ACHN (cell line): ENCODE results near the gene RAB3C.
"Not testable (repeated sequence)": the region's sequence is repeated elsewhere in the genome, so short reads cannot be mapped to it uniquely, and the experiment has no call there.

ENCODE experiments used
- DNase-seq: peaks from one replicate; pipeline ENCODE4 v3.0.0-alpha.2; 2015
- in situ Hi-C: cut with HindIII; loops from 2 replicates; pipeline ENCODE4 v1.10.0; 2017; ENCODE audit warnings: low sequenced_read_pairs, low pct_ligation_motif_present, low pct_unique_long_range_greater_than_20kb

The RAB3C gene

DNA sequence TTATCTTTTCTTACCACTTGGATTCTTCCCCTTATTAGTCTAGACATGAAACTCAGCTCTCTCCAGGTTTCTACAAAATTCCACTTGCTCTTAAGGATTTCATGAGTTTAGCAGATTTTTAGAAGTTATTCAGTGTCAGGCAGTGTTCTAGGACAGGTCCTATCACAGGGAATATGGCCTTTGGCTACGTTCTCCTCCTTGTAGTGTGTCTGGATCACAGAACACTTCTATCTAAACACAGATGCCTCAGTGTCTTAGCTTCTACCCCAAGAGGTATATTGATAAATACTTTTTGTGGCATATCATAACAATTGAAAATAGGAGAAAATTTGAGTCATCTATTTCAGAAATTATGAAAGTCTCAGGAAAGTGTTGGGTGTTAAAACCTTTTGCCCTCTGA lies 15.6 kb downstream of the RAB3C start:
- in situ Hi-C loops = no loop called here

DNA sequence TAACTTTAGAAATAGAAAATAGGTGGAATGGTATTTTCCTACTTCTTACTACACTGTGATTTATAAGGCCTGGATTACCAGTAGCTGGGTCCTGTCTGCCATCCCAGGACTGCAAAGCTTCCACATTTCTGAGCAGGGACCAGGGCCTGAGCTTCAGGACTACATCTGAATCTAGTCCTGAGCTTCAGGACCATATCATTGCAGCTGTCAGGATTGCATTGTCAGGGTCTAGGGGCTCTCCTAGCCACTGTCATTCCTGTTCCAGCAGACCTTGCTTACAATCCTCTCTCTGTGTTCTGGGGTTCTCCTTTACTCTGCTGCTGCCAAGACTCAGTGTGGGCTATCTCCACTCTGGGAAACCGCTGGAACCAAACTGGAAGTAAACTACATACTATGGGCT lies 16.3 kb downstream of the RAB3C start:
- in situ Hi-C loops = no loop called here
- no peak for DNase-seq

More for the DNA sequence above, 15.6 kb downstream of the RAB3C start:
- no peak for DNase-seq

DNA sequence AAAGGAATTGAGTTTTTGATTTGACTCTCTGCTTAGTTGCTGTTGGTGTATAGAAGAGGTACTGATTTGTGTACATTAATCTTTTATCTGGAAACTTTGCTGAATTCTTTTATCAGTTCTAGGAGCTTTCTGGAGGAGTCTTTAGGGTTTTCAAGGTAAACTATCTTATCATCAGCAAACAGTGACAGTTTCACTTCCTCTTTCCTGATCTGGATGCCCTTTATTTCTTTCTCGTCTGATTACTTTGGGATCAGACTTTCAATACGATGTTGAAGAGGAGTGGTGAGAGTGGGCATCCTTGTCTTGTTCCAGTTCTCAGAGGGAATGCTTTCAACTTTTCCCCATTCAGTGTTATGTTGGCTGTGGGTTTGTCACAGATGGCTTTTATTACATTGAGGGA lies 17.7 kb downstream of the RAB3C start:
- in situ Hi-C loops, DNase-seq: not testable (repeated sequence)

DNA sequence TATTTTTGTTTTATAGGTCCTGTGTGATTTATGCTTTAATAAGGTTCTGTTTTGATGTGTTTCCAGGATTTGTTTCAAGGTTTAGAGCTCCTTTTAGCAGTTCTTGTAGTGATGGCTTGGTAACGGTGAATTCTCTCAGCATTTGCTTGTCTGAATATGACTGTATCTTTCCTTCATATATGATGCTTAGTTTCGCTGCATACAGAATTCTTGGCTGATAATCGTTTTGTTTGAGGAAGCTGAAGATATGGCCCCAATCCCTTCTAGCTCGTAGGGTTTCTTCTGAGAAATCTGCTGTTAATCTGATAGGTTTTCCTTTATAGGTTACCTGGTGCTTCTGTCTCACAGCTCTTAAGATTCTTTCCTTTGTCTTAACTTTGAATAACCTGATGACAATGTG lies 20.0 kb downstream of the RAB3C start:
- DNase-seq, in situ Hi-C loops: not testable (repeated sequence)

DNA sequence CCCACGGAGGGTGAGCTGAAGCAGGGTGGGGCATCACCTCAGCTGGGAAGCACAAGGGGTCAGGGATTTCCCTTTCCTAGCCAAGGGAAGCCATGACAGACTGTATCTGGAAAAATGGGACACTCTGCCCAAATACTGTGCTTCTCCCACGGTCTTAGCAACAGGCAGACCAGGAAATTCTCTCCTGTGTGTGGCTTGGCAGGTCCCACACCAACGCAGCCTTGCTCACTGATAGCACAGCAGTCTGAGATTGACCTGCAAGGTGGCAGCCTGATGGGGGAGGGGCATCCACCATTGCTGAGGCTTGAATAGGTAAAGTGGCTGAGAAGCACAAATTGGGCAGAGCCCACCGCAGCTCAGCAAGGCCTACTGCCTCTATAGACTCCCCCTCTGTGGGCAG lies 23.2 kb downstream of the RAB3C start:
- in situ Hi-C loops = no loop called here

DNA sequence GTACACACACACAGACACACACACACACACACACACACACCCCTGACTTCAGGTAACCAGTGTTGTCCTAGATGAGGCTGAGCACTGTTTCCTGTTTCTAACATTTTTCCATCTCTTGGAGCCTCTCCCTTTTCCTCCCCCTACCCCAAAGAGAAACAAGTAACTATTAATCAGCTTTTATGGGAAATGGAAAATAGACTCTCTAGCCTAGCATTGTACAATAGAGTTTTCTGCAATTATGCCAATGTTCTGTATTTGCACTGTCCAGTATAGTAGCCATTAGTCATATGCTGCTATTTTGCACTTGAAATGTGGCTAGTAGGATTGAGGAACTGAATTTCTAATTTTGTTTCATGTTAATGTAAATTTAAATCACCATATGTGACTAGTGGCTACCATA lies 33.1 kb downstream of the RAB3C start:
- DNase-seq = no peak
- in situ Hi-C loops = no loop called here

More for the DNA sequence above, 23.2 kb downstream of the RAB3C start:
- no peak for DNase-seq

DNA sequence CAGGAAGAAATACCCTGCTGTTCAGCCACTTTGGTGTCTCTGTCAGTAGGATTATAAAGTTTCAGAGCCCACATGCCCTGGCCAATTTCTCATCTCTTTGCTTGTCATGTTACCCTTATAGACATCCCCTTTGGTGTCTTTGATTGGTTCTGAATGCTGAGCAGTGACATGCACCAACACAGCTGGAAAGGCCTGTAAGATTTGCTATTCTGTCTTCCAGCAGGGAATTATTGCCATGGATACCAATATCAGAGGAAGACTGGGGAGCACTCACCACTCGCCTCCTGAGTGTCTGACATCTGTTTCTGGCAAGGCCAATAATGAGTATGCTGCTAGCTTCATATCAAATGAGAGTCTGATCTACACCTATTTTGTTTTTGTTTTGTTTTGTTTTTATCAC lies 34.4 kb downstream of the RAB3C start:
- in situ Hi-C loops = no loop called here

DNA sequence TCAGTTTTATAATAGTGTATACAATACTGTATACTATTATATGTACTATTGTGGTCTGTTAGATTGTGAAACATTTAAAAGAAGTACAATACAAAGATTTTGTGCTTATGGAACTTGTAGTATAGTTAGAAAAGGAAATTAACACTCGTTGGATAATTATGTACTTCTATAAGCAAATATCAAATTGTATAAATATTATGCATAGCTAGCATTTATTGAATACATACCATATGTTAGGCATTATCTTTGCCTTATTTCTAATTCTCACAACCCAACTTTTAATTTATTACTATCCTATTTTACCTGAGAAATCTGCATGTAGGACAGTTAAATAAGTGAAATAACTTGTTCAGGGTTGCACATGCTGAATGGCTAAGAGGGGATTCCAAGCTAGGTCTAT lies 37.5 kb downstream of the RAB3C start:
- in situ Hi-C loops = no loop called here
- no peak for DNase-seq

More for the DNA sequence above, 34.4 kb downstream of the RAB3C start:
- DNase-seq = no peak

DNA sequence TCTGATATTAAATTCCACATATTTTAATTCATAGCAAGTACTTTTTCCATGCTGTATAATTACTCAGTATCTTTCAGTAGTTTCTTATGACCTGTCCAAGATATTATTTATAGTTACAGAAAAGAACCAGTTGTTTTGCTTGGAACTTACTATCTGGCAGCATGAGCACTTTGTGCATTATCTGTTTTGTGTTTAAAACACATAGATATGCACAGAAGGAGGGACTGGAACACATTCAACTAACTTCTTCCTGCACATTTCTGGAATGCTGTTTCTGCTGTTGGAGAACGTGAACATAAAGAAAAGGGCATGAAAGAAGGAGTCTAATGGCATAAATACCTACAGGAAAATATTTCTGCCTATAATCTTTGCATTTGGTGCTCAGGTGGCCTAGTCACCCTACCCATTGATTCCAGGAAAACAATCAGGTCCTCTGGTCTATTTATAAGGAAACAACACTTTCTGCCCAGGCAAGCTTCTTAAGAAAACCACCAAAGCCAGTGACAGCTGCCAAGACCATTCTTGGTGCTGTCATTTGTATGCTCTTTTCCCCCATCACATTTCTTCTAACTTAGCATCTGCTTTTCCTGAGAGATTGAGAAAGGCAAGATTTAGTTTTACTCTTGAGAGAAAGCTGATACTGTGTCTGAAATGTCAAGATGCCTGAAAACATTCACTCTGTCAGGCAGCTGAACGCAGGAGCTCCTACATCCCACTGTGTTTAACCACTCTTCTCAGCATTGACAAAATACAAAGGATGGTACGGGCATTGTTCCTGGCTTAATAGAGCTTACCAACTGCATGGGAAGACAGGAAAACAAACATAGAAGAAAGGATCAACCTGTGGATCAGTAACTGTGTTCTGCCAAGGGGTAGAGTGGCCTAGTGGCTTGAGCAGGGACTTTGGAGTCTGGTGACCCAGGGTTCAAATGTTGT lies 40.3 kb downstream of the RAB3C start:
- in situ Hi-C loops = no loop called here
- DNase-seq = no peak

DNA sequence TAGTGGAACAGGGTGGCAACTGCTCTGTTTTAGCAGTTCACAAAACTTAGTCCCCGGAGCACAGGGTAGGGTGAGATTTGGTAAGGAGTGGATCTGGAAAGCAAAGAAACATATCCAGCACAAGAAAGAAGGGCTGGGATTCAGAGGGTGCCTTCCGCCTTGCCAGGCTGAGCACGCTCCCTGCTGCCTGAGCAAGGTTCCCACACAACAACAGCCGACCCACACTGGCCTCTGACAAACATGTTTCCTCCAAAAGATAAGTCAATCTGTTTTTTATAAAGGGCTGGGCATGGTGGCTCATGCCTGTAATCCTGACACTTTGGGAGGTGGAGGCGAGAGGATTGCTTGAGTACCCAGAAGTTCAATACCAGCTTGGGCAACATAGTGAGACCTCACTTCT lies 45.8 kb downstream of the RAB3C start:
- no peak for DNase-seq
- in situ Hi-C loops = no loop called here

DNA sequence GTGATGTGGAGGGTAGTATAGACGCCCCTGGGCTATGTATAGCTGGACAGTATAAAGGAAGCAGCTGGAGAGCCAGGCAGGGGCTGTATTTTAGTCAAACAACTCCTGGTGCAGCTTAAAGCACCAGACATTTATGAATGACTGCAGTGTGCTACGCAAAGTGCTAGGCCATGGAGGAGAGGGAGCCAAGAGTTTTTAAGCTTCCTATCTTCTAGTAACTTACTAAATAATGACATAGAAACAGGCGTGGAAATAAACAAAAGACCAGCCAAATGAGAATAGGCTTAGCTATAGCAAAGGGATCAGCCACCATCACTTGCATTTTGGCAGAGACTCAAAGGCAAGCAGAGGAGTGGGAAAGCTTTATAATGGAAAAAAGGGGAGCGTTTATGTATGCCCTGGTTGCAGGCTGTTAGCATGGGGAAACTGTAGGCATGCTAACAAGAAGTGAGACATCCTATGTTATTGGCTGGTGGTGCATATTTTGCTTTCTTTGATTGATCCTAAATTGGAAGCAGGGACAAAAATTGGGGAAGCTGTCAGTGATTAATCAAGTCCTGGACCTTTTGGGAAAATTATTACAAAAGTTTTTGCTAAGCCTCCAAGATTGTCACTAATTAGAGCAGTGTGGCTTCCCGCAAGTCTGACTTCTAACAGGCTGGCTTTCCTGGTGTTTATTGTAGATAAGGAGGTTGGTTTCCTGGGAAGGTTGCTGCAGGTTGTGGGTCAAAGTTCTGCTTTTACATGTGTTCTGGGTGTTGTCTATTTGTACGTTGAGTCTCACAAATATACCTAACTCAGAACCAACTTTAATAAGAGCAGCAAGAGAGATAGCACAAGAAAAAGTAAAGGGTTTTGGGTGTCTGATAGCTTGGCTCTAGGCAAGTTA lies 46.6 kb downstream of the RAB3C start:
- no peak for DNase-seq
- in situ Hi-C loops = no loop called here

DNA sequence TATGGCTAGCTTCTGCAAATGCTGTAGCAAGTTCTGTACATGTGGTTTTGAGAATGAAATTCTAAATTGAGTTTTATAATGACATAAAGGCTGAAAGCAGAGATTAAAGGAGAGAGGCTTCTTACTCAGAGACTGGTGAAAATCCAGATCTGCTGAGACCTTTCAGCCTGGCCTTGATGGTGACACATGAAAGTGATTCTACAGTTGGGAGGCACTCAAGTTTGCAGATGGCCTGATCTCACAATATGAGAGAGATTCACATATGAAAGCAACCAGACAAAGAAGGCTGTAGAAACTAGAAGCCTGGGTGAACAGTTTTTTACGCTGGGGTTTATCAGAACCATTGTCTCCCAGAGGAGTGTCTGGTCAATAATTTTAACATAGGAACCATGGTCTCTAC lies 49.0 kb downstream of the RAB3C start:
- in situ Hi-C loops = no loop called here
- no peak for DNase-seq

DNA sequence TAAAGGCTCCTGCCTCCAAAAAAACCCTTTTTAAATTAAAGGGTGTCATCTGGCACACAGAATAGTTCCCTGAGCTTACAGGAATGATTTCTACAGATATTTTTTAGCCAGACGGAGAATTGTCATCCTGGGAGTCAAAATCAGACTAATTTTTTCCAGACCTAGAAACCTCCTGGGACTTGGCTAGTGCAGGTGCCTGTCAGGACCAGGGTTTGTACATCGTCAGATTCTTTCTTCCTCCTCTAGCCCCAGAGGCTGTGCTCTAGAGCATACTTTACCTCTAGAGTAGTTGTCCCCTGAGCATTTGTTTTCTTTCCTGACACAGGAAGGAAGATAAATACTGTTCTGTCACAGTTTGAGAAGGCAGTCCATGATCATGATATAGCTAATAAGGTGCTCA lies 52.5 kb downstream of the RAB3C start:
- DNase-seq = no peak
- in situ Hi-C loops = no loop called here

DNA sequence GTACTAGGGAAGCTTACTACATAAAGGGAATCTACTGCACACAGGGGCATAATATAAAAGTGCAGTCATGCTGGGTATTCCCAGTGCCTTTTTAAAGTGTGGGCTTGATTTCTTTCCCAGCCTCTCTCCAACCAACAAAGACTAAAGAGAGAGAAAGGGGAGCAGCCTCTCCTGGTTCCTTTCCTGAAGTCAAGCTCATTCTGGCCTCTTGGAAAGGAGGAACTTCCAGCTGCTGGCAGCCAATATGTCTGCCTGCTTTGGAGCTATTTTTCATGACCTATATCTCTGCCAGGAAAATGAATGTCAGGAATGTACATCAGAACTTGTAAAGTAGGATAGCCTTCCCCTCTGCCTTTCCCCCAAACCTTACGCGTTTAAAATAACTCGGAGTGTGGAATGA lies 57.1 kb downstream of the RAB3C start:
- in situ Hi-C loops = no loop called here
- DNase-seq = no peak

DNA sequence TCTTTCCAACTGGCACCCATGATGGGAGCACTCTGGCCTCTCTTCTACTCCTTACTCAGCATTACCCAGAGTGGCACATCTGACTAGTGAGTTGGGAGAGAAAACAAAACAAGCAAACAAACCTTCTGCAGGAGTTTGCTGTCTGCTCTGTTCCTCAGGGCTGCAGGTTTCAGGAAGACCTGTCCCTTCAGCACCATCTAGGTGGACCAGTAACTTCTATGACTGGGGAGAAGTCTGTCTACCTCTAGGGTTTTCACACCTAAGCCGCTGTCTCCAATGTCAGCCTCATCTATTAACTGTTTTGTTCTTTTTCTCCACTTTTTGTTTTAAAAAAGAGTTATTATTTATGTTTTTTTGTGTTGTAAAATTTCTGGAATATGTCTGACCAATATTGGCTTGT lies 58.7 kb downstream of the RAB3C start:
- no peak for DNase-seq
- in situ Hi-C loops = no loop called here

DNA sequence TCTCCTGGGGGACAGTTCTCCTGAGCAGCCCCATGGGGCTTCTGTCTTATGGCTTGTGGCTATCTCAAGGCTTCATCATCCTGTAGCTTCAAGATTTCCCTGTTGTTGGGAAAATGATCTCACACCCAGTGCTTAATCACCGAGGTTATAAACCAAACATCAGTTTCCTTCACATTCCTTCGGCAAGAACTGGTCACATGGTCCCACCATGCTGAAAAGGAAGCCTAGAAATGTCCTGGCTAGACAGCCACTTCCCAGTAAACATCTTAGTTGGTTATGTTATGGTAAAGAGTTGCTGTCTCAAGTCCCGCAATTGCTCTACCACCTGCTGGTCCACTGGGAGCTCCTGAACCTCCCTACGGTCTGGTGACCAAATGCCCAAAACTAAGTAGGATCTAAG lies 66.0 kb downstream of the RAB3C start:
- no peak for DNase-seq
- in situ Hi-C loops = no loop called here

DNA sequence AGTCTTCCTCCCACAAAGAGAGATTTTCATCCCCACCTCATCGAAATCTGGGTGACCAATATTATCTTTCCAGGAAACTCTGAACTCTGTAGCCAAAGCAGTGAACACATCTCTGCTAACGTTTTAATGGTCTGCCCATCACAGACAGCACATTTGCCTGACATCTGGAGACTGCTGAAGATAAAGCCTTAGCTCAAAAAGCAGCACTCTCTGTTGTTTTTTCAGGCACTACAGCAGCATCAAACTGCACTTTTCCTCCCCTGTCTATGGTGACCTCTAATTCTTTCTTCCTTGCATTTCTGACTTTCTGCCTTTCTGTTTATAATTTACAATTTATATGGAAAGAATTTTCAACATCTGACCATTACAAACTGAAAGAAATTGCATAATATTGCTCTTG lies 66.8 kb downstream of the RAB3C start:
- in situ Hi-C loops = no loop called here

DNA sequence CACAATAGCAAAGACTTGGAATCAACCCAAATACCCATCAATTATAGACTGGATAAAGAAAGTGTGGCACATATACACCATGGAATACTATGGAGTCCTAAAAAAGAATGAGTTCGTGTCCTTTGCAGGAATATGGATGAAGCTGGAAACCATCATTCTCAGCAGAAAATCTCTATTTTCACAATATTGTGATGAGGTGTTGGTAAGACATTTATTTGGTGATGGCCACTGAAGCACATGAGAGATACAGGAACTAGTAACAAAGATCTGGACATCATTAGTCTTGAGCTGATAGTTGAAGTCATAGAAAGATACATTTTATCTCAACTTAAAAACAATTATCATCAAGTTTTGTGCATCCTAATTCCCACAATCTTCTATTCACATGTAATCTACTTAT lies 70.6 kb downstream of the RAB3C start:
- DNase-seq = no peak
- in situ Hi-C loops = no loop called here

More for the DNA sequence above, 66.8 kb downstream of the RAB3C start:
- no peak for DNase-seq

DNA sequence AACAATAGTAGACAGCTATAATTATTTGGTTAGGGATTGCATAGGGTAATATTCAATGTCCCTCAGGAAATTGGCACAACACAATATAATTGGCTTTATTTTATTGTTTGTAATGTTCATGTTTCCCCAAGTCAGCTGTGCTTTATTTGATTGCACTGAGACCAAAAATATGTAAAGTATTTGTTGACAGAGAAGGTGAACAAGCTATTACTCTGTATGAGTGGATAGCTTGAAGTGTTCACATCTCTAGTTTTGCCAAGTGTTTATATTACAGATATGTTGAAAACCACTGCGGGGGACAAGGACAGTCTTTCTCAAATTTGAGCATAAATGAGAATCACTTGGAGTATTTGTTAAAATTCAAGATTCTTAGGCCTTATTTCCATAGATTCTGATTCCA lies 83.3 kb downstream of the RAB3C start:
- in situ Hi-C loops = no loop called here
- no peak for DNase-seq
